ENCODE measurements around the gene GRM4. TPM values are rescaled to one million over a fixed set of nuclear protein-coding genes. Genes with fewer than 3 reads are reported as not detected.

Gene GRM4
- total and polyA plus RNA-seq, 9 donors, result under 0.01 to 0.37 (median 0.08) TPM; not detected in 2

DNA sequence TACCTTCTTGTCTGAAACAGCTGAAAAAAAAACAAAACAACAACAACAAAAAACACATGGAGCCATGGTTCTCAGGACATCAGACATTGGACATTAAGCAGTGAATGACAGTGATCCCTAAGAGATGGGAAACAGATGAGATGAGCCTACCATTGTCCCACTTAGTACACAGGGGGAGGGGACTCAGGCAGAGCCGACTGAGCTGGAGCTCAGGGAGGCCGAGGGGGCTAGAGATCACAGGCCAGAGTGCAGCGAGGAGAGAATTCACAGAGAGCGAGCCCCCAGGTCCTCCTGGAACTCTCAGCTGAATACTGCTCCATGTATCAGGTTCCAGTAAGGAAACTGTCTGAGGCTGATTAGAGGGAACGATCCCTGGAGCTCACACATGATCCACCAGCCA, 134.6 kb downstream of the GRM4 start:
- H3K4me1 ChIP-seq (ENCODE audit: insufficient read depth), result no peaks in the 10 kb centered on the region
- DNase-seq, result no peak
- H3K4me3 ChIP-seq, result no peak overlapping the region
- TF ChIP-seq, protein P1, sequence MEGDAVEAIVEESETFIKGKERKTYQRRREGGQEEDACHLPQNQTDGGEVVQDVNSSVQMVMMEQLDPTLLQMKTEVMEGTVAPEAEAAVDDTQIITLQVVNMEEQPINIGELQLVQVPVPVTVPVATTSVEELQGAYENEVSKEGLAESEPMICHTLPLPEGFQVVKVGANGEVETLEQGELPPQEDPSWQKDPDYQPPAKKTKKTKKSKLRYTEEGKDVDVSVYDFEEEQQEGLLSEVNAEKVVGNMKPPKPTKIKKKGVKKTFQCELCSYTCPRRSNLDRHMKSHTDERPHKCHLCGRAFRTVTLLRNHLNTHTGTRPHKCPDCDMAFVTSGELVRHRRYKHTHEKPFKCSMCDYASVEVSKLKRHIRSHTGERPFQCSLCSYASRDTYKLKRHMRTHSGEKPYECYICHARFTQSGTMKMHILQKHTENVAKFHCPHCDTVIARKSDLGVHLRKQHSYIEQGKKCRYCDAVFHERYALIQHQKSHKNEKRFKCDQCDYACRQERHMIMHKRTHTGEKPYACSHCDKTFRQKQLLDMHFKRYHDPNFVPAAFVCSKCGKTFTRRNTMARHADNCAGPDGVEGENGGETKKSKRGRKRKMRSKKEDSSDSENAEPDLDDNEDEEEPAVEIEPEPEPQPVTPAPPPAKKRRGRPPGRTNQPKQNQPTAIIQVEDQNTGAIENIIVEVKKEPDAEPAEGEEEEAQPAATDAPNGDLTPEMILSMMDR (IDR thresholded peaks at IDR 0.05), result no peak
- no peak for TF ChIP-seq EP300 (IDR thresholded peaks at IDR 0.05)
- TF ChIP-seq POLR2A (IDR thresholded peaks at IDR 0.05), result no peak
- H3K27me3 ChIP-seq, result no peaks in the 10 kb centered on the region
- intact Hi-C loops (cut with DNase I), result no loop called here
- WGBS, 3 donors, result 27 to 45% (median 34%) methylated on average over 5 of the region's 5 CpGs
- no peaks in the 10 kb centered on the region for H3K9me3 ChIP-seq
- H3K36me3 ChIP-seq, result no peaks in the 10 kb centered on the region
- no peak overlapping the region for H3K27ac ChIP-seq

DNA sequence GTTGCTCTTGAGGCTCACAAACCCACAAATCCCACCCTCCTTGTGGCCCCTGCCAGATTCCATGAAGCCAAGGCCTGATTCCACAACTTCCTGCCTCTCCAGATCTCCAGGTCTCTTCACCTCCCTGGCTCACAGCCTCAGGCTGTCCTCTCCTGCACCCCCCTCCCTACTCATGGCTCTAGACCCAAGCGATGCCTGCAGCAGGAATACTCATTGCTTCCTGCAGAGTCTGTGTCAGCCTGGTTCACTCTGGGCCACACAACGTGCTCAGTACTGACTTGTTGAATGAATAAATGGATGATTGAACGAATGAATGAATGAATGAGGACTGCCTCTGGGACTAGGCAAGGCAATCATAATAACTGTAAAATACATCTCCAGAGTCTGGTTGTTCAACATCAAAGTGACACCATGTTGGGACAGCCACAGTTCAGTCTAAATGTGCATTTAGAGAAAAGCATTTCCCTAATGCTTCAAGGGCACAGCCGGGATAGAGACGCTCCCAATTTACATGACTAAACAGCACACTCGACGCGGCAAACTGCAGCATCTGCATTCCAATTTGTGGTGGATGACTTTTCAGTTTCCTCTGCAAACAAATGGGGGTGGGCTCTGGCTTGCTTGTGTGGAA, 139.9 kb downstream of the GRM4 start:
- no peak overlapping the region for H3K4me3 ChIP-seq
- no peaks in the 10 kb centered on the region for H3K36me3 ChIP-seq
- no peak overlapping the region for H3K27ac ChIP-seq
- TF ChIP-seq EP300 (IDR thresholded peaks at IDR 0.05), result no peak
- no peak for TF ChIP-seq POLR2A (IDR thresholded peaks at IDR 0.05)
- TF ChIP-seq, protein P1 (IDR thresholded peaks at IDR 0.05), result no peak
- H3K9me3 ChIP-seq, result no peaks in the 10 kb centered on the region
- no peak for DNase-seq
- intact Hi-C loops (cut with DNase I), result no loop called here
- H3K27me3 ChIP-seq, result no peaks in the 10 kb centered on the region
- 50 to 58% (median 53%) methylated on average over 8 of the region's 8 CpGs for WGBS, 3 donors
- no peaks in the 10 kb centered on the region for H3K4me1 ChIP-seq (ENCODE audit: insufficient read depth)

GRCh38 chr6:34004706-34005105, 141.2 kb downstream of the GRM4 start:
- H3K4me1 ChIP-seq (ENCODE audit: insufficient read depth), result no peaks in the 10 kb centered on the region
- no peaks in the 10 kb centered on the region for H3K36me3 ChIP-seq
- no peaks in the 10 kb centered on the region for H3K9me3 ChIP-seq
- no peaks in the 10 kb centered on the region for H3K27me3 ChIP-seq
- no peak overlapping the region for H3K27ac ChIP-seq
- intact Hi-C loops (cut with DNase I), result no loop called here
- H3K4me3 ChIP-seq, result no peak overlapping the region
- 83 to 93% (median 83%) methylated on average over 1 of the region's 1 CpG for WGBS, 3 donors
- TF ChIP-seq POLR2A (IDR thresholded peaks at IDR 0.05) (no peak), EP300 (IDR thresholded peaks at IDR 0.05) (no peak)
- TF ChIP-seq, protein P1 (IDR thresholded peaks at IDR 0.05), result no peak
- no peak for DNase-seq

DNA sequence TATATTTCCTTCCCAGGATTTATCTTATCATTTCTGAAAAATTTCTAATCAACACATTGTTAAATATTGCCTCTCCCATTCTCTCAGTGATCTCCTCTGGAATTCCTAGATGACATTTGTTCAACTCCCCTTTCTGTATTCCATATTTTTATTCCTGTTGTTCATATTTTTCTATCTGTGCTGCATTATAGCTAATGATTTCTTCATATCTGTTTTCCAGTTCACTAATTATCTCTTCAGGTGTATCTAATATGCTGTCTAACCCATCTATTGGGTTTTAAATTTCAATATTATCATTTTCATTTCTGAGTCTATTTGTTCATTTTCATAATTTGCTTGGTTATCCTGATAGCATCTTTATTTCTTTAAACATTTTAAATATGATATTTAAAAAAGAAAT, 141.9 kb downstream of the GRM4 start:
- no peaks in the 10 kb centered on the region for H3K4me1 ChIP-seq (ENCODE audit: insufficient read depth)
- TF ChIP-seq, protein P1 (IDR thresholded peaks at IDR 0.05), result no peak
- TF ChIP-seq POLR2A (IDR thresholded peaks at IDR 0.05), result no peak
- no peak for TF ChIP-seq EP300 (IDR thresholded peaks at IDR 0.05)
- DNase-seq, result no peak
- no peak overlapping the region for H3K27ac ChIP-seq
- intact Hi-C loops (cut with DNase I), result no loop called here
- no peaks in the 10 kb centered on the region for H3K27me3 ChIP-seq
- no peaks in the 10 kb centered on the region for H3K36me3 ChIP-seq
- no peaks in the 10 kb centered on the region for H3K9me3 ChIP-seq
- no peak overlapping the region for H3K4me3 ChIP-seq

Data from ovary (tissue), 9 donors.